Panc1 (cell line): ENCODE data around the gene FAM193A. TPM values are rescaled to one million over a fixed set of nuclear protein-coding genes. Genes with fewer than 3 reads are reported as not detected.

Source experiments
- ATAC-seq: fragments of 200-7000 bp; cut with Tn5 transposase; 2 replicates; pipeline ENCODE4 v1.9.1; 2020; ENCODE audit warnings: mild to moderate bottlenecking, moderate library complexity
- BruUV-seq: library from RNA; stranded (reverse); fragments of 400-500 nt; replicated peaks from 2 replicates; lab custom pipeline; 2021; lab: Mats Ljungman, UMichigan
- CTCF ChIA-PET: fragments of 300-600 bp; sonication (Branson Sonifier 250); formaldehyde crosslinking; loops from one replicate; lab custom pipeline; 2022; ENCODE audit warnings: antibody characterized with exemption; lab: Charles Lee
- POLR2A ChIA-PET: fragments of 300-600 bp; sonication (Branson Sonifier 250); formaldehyde crosslinking; loops from one replicate; lab custom pipeline; 2022; ENCODE audit warnings: antibody characterized with exemption; lab: Charles Lee
- DNase-seq: peaks from one replicate; pipeline ENCODE4 v3.0.0-alpha.2; 2010; ENCODE audit warnings: low read depth, low spot score
- H3K27ac ChIP-seq: 2 replicates; pipeline ENCODE4 v1.5.1; 2011; ENCODE audit warnings: mild to moderate bottlenecking, low read length, inconsistent platforms
- H3K27me3 ChIP-seq: fragments of 200-500 bp; sonication (Bioruptor generic); 2 replicates; pipeline ENCODE4 v1.6.0; 2014; ENCODE audit warnings: low read length, inconsistent platforms; ENCODE audit not compliant: control insufficient read depth, insufficient read depth
- H3K36me3 ChIP-seq: fragments of 200-500 bp; sonication (Bioruptor generic); 2 replicates; pipeline ENCODE4 v1.5.1; 2014; ENCODE audit warnings: inconsistent platforms, mild to moderate bottlenecking, low read length, moderate library complexity; ENCODE audit not compliant: control insufficient read depth, insufficient read depth
- H3K4me1 ChIP-seq: 2 replicates; pipeline ENCODE4 v1.5.1; 2011; ENCODE audit warnings: inconsistent platforms, mild to moderate bottlenecking, low read length, moderate library complexity; ENCODE audit not compliant: control insufficient read depth, insufficient read depth
- H3K4me3 ChIP-seq, 2 experiments: 2 replicates each; pipeline ENCODE4 v1.5.1; 2011 to 2012; ENCODE audit warnings: low read depth in 2 of 2, low read length in 2 of 2, mild to moderate bottlenecking in 2 of 2, inconsistent platforms in 1 of 2, moderate library complexity in 1 of 2
- H3K9me3 ChIP-seq: fragments of 200-500 bp; sonication (Bioruptor generic); 2 replicates; pipeline ENCODE4 v1.5.1; 2014; ENCODE audit warnings: low read depth, mild to moderate bottlenecking, inconsistent platforms, low read length, moderate library complexity; ENCODE audit not compliant: control insufficient read depth, insufficient read depth
- POLR2AphosphoS5 ChIP-seq: IDR thresholded peaks from 2 replicates; pipeline ENCODE4 v1.6.1; 2012; ENCODE audit warnings: mild to moderate bottlenecking, low read depth, low read length, moderate library complexity
- SIN3A ChIP-seq: IDR thresholded peaks from 2 replicates; pipeline ENCODE4 v1.6.1; 2012; ENCODE audit warnings: low read depth, mild to moderate bottlenecking, low read length, moderate library complexity, borderline replicate concordance; ENCODE audit not compliant: insufficient read depth
- in situ Hi-C: cut with HindIII; loops from 2 replicates; pipeline ENCODE4 v1.10.0; 2016; ENCODE audit warnings: low sequenced_read_pairs, low pct_unique_long_range_greater_than_20kb
- intact Hi-C: fragments of 100-400 bp; cut with micrococcal nuclease; formaldehyde crosslinking; loops from one replicate; pipeline ENCODE4 v1.10.0; 2022; ENCODE audit not compliant: unreplicated experiment
- total RNA-seq: library from RNA; stranded (reverse); gene quantifications from one replicate; pipeline ENCODE4 v1.2.1, GENCODE V29; 2021; ENCODE audit not compliant: unreplicated experiment
- TF ChIP-seq, protein P1 (sequence below), 2 experiments: IDR thresholded peaks; 2 replicates each; pipeline ENCODE4 v1.6.1; 2011 to 2012; ENCODE audit warnings: low read depth in 2 of 2, control low read depth in 1 of 2, low read length in 1 of 2, mild to moderate bottlenecking in 1 of 2, moderate library complexity in 1 of 2; ENCODE audit not compliant: insufficient read depth in 1 of 2
- TF ChIP-seq, protein P2 (sequence below): fragments of 450-650 bp; IDR thresholded peaks from 2 replicates; pipeline ENCODE4 v1.5.1; 2017; ENCODE audit warnings: mild to moderate bottlenecking

The FAM193A gene
- total RNA-seq, 1 experiment from 2014 or later, result 25.7 TPM

DNA sequence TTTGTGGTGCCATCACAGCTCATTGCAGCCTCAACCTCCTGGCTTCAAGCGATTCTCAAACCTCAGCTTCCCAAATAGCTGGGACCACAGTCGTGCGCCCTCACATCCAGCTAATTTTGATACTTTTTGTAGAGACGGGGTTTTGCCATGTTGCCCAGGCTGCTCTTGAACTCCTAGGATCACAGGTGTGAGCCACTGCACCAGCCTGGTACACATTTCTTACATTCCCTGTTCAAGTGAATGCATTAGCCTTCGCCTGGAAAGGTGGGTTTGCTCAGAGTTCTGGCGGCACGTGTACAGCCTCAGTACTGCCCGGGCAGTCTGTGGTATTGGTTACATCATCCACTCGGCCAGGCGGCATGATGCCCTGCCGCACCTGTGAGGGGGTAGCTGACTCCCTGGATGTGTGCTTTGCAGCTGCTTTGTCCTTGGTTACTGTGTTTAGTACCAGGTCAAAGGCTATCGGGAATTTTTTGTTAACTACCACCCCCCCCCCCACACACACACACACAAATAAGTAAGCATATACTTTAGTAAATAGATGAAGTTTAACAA lies 162.6 kb downstream of the FAM193A start:
- no peak for TF ChIP-seq SIN3A
- TF ChIP-seq, protein P1, sequence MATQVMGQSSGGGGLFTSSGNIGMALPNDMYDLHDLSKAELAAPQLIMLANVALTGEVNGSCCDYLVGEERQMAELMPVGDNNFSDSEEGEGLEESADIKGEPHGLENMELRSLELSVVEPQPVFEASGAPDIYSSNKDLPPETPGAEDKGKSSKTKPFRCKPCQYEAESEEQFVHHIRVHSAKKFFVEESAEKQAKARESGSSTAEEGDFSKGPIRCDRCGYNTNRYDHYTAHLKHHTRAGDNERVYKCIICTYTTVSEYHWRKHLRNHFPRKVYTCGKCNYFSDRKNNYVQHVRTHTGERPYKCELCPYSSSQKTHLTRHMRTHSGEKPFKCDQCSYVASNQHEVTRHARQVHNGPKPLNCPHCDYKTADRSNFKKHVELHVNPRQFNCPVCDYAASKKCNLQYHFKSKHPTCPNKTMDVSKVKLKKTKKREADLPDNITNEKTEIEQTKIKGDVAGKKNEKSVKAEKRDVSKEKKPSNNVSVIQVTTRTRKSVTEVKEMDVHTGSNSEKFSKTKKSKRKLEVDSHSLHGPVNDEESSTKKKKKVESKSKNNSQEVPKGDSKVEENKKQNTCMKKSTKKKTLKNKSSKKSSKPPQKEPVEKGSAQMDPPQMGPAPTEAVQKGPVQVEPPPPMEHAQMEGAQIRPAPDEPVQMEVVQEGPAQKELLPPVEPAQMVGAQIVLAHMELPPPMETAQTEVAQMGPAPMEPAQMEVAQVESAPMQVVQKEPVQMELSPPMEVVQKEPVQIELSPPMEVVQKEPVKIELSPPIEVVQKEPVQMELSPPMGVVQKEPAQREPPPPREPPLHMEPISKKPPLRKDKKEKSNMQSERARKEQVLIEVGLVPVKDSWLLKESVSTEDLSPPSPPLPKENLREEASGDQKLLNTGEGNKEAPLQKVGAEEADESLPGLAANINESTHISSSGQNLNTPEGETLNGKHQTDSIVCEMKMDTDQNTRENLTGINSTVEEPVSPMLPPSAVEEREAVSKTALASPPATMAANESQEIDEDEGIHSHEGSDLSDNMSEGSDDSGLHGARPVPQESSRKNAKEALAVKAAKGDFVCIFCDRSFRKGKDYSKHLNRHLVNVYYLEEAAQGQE (IDR thresholded peaks at IDR 0.05; ENCODE audit: insufficient read depth in 1 of 2, low read depth in 2 of 2, low read length in 1 of 2), result no peak
- no peak for TF ChIP-seq POLR2AphosphoS5
- TF ChIP-seq, protein P2, sequence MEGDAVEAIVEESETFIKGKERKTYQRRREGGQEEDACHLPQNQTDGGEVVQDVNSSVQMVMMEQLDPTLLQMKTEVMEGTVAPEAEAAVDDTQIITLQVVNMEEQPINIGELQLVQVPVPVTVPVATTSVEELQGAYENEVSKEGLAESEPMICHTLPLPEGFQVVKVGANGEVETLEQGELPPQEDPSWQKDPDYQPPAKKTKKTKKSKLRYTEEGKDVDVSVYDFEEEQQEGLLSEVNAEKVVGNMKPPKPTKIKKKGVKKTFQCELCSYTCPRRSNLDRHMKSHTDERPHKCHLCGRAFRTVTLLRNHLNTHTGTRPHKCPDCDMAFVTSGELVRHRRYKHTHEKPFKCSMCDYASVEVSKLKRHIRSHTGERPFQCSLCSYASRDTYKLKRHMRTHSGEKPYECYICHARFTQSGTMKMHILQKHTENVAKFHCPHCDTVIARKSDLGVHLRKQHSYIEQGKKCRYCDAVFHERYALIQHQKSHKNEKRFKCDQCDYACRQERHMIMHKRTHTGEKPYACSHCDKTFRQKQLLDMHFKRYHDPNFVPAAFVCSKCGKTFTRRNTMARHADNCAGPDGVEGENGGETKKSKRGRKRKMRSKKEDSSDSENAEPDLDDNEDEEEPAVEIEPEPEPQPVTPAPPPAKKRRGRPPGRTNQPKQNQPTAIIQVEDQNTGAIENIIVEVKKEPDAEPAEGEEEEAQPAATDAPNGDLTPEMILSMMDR, result no peak
- DNase-seq (no peak), ATAC-seq (no peak)
- no TSS peak for BruUV-seq
- CTCF ChIA-PET, result no interaction called here
- intact Hi-C loops (no loop called here), in situ Hi-C loops (no loop called here)
- Histone ChIP-seq H3K4me3 (no peak overlapping the region), H3K36me3 (peaks cover 10% of the 10 kb centered on the region), H3K27ac (no peak overlapping the region), H3K27me3 (no peaks in the 10 kb centered on the region), H3K9me3 (no peaks in the 10 kb centered on the region), H3K4me1 (no peaks in the 10 kb centered on the region)
- POLR2A ChIA-PET, result no interaction called here

DNA sequence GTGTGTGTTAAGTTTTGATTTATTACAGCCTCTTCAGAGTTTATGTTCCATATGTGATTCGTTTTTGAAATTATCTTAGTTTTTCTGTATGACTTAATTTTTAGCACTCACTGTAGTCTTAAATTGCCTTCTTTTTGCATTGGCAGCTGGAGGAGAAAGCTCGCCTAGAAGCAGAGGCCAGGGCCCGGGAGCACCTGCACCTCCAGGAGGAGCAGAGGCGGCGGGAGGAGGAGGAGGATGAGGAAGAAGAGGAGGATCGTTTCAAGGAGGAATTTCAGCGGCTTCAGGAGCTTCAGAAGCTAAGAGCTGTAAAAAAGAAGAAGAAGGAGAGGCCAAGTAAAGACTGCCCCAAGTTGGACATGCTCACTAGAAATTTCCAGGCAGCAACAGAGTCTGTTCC lies 163.1 kb downstream of the FAM193A start:
- peaks cover 10% of the 10 kb centered on the region for H3K36me3 ChIP-seq
- H3K27me3 ChIP-seq, result no peaks in the 10 kb centered on the region
- H3K4me1 ChIP-seq, result no peaks in the 10 kb centered on the region
- no peak overlapping the region for H3K4me3 ChIP-seq
- no TSS peak for BruUV-seq
- H3K27ac ChIP-seq, result no peak overlapping the region
- intact Hi-C loops (no loop called here), in situ Hi-C loops (no loop called here)
- no peaks in the 10 kb centered on the region for H3K9me3 ChIP-seq
- ChIA-PET POLR2A (no interaction called here), CTCF (no interaction called here)
- TF ChIP-seq, protein P1 (IDR thresholded peaks at IDR 0.05; ENCODE audit: insufficient read depth in 1 of 2, low read depth in 2 of 2, low read length in 1 of 2), result no peak
- TF ChIP-seq POLR2AphosphoS5 (no peak), SIN3A (no peak)
- ATAC-seq, result no peak
- no peak for DNase-seq
